GM19397 (cell line): Measurements from ENCODE around the gene TNFAIP3.
"Not testable (repeated sequence)": the region's sequence is repeated elsewhere in the genome, so short reads cannot be mapped to it uniquely, and the experiment has no call there.

Experiments
- ATAC-seq: cut with Tn5 transposase; IDR thresholded peaks from one replicate; pipeline ENCODE4 v1.9.1; 2021; ENCODE audit warnings: mild to moderate bottlenecking, moderate library complexity; ENCODE audit not compliant: unreplicated experiment

The TNFAIP3 gene

DNA sequence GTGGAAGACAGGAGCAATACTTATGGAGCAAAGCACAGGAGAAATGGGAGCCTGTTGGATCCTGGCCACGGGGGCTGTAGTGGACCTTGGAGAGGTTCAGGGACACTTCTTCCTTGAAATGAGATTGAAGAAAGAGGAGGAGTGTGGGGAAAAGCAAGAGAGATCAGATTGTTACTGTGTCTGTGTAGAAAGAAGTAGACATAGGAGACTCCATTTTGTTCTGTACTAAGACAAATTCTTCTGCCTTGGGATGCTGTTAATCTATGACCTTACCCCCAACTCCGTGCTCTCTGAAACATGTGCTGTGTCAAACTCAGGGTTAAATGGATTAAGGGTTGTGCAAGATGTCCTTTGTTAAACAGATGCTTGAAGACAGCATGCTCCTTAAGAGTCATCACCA lies 22.7 kb upstream of the TNFAIP3 start:
- ATAC-seq: not testable (repeated sequence)

DNA sequence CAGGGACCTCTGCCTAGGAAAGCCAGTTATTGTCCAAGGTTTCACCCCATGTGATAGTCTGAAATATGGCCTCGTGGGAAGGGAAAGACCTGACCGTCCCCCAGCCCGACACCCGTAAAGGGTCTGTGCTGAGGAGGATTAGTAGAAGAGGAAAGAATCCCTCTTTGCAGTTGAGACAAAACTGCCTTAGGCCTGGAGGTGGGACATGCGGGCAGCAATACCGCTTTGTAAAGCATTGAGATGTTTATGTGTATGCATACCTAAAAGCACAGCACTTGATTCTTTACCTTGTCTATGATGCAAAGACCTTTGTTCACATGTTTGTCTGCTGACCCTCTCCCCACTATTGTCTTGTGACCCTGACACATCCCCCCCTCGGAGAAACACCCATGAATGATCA lies 22.3 kb upstream of the TNFAIP3 start:
- ATAC-seq: not testable (repeated sequence)

DNA sequence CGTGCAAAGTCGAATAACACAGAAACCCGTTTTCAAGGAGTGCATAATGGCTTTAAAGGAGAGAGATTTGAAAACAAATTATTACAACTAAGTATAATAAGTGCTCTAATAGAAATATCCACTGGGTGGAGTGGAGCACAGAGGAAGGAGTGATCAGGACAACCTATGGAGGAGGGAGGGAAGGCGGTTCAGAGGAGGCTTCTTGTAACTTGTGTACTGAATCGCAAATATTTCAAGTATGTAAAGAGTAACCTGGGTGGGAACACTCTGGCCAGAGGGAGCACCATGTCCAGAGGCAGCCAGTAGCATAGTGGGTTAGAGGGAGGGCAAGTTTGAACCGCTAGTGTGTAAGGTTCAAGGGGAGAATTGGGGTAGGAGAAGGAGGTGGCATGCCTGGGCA lies 21.6 kb upstream of the TNFAIP3 start:
- no peak for ATAC-seq

DNA sequence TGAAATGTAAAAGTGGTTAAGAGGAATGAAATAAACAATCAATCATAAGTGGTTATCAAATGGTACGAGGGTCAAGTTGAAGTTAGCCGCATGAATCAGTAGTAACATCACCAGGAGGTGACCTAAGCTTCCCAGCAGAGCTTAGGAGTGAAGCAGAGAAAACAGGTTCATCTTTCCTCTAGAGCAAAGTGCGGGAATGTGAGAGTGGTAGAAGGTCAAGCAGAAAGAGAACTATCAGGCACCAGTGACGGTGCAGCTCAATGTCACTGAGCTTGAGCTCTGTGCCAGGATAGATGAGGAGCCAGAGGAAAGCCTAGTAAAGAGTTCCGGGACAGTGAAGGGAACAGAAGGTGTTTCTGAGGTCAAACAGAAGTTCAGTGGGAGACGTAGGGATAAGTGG lies 20.8 kb upstream of the TNFAIP3 start:
- ATAC-seq: no peak

DNA sequence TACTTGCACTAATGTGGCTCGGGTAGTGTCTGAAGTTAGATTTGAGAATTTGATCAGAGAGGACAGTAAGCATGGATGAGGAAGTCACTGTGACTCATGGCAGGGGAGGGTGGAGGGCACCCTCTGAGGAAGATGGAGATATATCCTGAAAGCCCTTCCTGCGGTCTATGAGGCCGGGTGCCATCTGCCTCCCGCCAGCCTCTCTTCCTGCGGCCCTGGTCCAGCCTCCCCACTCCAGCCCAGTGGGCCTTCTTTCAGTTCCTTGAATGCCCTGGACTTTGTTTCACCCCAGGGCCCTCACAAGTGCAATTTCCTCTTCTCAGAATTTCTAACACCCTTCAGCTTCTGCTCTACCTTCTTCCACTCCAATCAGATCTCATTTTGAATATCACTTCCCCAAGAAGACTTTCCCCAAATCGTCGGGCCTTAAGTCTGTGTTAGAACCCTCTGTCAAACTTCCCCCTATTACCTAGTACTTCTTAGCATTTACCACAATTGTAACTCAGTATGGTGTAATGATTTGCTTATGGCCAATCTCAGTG lies 20.2 kb upstream of the TNFAIP3 start:
- ATAC-seq: no peak

DNA sequence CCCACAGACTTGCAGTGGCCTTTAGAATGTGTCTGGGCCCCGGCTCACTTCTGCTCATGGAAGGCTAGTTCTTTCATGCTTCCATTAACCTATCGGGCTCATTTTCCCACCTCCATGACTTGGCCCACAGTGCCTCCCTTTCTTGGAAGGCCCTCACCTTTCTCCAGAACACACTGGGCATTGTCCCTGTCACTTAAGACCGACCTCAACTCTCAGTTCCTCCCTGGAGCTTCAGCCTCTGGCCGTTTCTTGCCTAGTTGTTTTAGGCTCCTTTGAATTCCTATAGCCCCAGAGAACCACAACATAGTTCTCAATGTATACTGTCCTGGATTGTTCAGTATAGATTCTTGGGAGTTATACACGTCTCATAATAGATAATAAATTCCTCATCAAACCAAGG lies 19.3 kb upstream of the TNFAIP3 start:
- no peak for ATAC-seq

DNA sequence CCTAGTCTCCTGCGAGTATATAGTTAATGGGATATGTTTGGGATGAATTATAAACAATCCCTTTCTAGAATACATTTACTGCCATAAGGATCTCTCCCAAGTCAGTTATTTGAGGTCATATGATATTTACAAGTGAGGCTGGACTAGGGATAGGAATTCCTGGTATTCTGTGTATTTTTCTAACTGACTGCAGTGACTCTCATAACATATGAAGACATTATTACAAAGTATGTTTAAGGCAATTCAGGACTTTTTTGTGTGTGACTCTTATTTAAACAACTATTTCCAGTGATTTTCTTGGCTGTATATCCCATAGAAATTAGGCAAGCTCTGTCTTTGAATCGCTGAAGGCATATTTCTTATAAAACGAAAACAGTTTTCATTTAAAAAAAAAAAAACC lies 18.4 kb upstream of the TNFAIP3 start:
- no peak for ATAC-seq

DNA sequence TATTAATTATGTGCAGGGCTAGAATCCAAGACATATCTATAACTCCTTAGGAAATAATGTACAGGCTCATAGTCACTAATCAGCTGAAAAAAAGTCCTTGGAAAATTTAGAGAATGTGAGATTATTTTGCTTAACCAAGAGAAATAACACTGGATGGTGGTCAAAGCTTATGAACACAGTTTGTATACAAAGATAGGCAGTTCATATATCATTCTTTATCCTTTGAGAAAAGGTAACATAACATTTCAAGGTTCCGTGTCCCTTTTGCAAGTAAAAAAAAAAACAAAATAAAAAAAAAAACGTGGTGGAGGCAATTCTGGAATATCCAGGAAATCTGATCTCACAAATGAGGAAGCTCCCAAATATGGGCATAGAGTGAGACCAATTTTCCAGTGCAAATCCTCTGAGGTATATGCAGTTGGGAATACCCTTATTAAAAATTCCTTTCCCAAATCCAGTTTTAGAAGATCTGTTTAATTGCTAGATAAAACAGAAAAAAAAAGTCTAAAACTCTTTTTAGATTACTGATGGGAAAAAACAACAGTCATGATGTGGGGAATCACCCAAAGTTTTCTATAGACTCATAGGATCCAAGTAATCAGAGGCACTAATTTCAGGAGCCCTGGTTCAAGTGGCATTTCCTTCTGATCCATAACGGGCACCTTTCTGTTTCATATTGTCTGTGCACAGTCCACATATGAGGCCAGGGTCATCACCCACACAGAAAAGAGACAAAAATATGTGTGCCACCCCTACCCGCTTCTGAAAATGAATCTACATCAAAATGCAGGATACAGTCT lies 17.7 kb upstream of the TNFAIP3 start:
- no peak for ATAC-seq

DNA sequence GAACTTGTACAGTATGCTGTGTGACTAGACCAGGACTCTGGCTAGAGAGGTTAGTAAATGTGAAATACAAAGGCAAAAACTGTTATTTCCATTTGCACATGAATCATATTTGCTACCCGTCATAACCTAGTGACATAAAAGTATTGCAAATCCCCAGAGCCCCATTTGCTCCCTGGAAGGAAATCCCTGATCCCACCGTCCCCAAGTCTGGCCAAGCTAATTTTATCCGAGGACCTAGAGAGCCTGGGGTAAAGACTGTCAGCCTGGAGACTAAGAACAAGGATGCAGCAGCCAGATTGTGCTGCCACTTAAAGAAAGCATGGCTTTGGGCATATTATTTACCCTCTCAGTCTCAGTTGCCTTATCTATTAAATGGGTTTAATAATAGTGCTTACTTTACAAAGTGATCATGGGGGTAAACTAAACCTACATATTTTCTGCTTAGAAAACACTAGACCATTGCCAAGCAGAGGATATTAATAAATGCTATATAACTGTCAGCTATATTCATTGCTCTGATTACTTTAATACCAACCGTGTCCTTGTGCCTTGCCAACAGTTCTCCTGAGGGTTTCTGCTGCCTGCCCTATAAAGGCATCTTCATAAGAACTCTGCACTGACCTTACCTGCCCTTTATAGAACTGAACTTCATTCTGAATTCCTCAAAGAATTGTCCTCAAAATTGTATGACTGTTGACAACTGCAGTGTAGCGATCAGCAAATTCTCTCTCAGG lies 16.9 kb upstream of the TNFAIP3 start:
- ATAC-seq: no peak

DNA sequence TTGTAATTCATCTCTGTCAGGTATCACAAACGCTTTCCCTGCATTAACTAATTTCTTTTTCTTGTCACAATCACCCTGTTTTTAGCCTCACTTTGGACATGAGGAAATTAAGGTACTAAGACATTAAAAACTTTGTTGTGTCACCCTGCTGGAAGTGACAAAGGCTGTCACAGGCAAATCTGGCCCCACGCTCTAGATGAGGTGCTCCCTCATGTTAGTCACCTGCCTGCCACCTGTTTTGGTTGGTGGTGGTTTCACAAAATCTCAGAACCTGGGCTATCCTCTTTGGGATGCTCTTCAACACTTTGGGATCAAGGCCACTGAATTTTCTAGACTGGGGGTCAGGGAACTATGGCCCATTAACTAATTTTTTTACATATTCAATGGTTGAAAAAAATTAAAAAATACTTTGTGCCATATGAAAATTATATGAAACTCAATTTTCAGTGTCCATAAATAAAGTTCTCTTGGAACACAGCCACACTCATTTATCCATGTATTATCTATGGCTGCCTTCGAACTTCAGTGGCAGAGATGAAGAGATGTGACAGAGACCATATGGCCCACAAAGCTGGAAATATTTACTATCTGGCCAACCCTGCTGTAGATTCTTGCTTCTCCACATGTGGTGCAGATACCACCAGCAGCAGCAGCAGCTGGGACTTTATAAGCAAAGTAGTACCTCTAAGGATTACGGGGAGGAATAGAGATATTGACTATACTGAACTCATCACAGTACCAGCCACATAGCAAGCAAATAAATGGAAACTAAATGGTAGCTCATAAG lies 16.1 kb upstream of the TNFAIP3 start:
- ATAC-seq: no peak

DNA sequence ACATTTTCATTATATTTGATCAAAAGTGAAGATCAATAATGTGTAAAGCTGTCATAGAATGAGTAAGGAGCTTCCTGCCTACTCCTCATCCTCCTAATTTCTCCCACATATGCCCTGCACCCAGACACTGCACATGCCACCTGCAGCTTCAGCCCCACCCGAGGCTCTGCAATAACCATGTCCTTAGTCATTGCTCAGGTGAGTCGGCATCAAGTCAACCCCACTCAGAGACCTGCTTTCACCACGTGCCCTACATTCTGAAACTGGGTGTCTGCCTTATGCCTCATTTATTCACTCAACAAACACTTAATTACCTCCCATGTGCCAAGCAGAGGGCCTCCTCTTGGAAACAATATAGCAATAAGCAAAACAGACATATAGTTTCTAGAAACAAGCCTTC lies 15.4 kb upstream of the TNFAIP3 start:
- ATAC-seq: no peak

DNA sequence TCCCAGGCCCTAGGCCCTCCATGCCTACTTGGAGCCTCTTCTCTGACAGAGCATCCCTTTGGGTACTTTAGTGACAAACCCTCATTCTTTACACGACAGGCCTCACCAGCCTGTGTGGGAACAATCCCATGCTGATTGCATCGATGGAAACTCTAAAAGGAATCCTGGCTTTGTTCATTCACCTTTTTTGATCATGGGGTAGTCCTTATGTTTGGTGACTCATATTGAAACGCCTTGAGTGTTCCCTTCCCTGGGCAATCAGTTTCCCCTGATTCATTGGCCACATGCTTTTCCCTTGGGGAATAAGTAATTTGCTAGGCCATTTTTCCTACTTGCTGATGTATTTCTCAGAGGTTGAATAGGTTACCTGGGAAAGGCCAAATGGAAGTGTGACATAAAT lies 14.7 kb upstream of the TNFAIP3 start:
- ATAC-seq: no peak

DNA sequence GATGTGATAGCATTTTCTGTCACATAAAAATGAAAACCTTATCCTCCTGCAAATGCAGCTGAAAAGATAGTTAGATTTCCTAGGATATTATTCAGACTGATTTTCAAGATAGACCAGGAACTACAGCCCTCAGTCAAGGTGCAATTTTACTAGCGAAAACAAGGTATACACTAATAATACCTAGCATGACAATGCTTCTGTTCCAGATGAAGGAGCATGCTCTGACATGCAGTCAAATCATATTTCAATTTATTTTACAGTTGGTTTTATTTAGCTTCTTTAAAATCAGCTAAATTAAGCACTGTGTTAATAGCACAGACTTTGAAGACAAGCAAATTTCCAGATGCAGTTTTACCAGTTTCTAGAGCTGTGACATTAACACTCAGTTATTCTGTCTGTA lies 14.2 kb upstream of the TNFAIP3 start:
- ATAC-seq: no peak

DNA sequence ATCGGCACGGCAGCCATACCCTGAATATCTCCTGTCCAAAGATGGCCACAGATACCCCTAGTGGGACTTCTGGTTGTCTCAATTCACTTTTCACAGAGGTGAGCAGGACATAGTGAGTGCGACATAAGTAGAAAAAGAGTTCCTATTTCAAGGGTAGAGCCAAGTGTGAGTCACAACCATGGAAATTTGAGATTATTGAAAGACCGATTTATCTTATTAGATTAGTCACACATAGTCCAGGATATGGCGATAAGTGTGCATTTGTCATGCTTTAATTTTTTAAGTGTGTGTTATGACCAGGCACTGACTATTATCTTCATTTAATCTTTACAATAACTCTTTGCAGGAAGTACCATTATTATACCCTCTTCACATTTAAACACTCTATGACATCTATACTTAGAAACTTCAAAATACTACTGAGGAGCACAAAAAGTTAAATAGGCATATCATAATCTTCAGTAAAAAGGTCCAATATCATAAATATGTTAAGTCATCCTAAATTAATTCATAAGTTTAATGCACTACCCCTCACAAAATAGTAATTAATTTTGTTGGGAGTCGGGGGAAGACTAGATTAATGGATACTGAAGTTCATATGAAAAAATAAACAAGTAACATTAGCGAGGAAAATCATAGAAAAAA lies 13.4 kb upstream of the TNFAIP3 start:
- ATAC-seq: no peak

DNA sequence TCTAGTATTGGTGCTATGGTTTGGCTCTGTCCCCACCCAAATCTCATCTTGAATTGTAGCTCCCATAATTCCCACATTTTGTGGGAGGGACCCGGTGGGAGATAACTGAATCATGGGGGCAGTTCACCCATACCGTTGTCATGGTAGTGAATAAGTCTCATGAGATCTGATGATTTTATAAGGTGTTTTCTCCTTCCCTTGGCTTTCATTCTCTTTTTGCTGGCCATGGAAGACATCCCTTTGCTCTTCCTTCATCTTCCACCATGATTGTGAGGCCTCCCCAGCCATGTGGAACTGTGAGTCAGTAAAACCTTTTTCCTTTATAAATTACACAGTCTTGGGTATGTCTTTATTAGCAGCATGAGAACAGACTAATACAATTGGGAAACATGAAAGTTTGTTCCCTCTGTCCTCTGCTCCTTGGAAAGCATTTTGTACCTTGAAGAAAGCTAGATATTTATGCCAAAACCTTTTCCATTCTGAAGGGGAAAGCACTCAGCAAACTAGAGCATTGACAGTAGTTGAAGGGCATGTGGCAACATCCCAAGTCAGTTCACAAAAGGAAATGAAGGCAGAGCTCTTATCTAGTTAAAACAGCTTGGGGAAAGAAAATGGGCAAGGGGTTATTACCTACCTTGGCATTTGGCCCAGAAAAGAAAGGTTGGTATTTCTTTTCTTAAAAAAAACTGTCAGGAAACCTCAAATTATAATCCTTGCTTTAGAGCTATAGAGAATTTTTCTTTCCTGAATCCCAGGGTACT lies 10.7 kb upstream of the TNFAIP3 start:
- no peak for ATAC-seq

DNA sequence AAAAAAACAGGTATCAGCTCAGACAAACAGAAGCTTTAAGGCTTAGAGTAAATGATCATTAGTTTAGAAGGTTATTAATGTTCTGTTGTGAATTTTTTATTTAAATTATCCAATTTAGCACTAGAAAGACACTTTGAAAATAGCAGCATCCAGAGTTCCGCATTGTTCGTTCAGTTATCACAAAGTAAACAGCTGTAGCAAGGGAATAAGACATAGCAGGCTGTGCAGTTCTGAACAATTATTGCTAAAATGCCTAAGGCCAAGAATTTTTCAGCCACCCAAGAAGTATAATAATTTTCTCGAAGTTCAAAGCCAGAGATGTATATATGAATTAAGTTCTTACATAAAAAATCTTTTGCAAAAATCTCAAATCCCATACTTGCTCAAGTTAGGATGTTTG lies 8.0 kb upstream of the TNFAIP3 start:
- no peak for ATAC-seq

DNA sequence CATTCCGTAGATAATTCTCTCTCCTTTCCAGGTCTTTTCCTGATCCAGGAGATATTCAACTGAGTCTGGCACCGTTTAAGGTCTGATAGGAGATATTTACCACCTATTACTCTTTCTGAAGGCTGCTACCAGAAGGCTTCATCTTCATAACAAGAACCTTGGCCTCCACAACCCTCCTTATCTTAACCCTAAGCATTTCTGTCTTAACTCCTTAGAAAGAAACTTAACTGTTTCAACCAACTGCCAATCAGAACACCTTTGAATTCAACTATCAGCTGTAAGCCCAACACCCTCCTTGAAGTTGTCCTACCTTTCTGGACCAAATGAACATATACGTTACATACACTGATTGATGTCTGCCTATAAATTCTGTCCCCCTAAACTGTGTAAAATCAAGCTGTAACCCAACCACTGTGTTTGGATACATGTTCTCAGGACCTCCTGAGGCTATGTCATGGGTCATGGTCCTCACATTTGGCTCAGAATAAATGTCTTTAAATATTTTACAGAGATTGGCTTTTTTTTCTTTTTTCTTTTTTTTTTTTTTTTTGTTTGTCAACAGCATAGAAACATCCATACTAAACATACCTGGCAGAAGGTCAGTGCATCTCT lies 6.6 kb upstream of the TNFAIP3 start:
- ATAC-seq: no peak

DNA sequence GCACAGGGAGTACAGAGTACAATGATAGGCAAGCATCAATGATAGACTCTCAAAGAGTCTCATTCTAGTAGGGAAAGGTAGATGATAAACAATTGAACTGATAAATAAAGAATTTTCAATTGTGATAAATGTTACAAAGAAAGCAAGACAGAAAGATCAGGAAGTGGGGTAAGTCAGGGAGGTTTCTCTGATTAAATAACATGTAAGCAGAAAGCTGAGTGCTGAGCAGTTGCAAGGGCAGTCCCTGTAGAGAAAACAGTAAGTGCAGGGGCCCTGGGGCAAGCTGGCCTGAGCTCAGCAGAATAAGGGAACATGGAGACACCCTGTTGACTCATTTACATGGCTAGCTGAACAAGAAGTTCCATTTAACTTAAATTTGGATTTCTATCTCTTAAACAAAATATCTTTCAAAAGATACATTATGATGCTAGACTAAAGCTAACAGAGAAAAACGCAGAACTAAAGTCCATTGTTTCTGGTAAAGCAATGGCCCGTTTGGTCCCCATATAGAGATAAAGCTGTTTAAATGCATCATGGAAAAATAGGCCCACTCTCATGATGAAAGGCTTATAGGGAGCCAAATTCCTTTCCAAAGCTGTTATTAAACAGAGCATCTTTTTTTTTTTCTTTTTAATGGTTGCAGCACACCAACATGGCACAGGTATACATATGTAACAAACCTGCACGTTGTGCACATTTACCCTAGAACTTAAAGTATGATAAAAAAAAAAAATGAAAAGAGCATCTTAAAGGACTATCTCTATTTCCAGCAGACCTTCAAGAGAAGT lies 5.3 kb upstream of the TNFAIP3 start:
- ATAC-seq: no peak
